GM12878 (cell line): ENCODE data around the gene TCF7. TPM values are rescaled to one million over a fixed set of nuclear protein-coding genes. Genes with fewer than 3 reads are reported as not detected.

Source experiments
- CTCF ChIP-seq, 3 experiments: IDR thresholded peaks in 2 of 3; conservative IDR thresholded peaks in 1 of 3; 2 replicates each; pipeline ENCODE4 v1.5.1; 2011; ENCODE audit warnings: low read depth in 3 of 3, low read length in 3 of 3, mild to moderate bottlenecking in 3 of 3, control low read depth in 2 of 3, moderate library complexity in 2 of 3, inconsistent platforms in 1 of 3, mixed read lengths in 1 of 3; ENCODE audit not compliant: control insufficient read depth in 2 of 3, insufficient read depth in 1 of 3; ENCODE audit errors: extremely low read depth in 1 of 3
- FOS ChIP-seq: IDR thresholded peaks from 3 replicates; pipeline ENCODE4 v1.6.1; 2011; ENCODE audit warnings: borderline replicate concordance; ENCODE audit not compliant: insufficient read length; ENCODE audit errors: extremely low read depth
- GABPA ChIP-seq: IDR thresholded peaks from 2 replicates; pipeline ENCODE4 v1.6.1; 2014; ENCODE audit warnings: antibody characterized with exemption, low read depth, mild to moderate bottlenecking, inconsistent platforms
- HDGF ChIP-seq: fragments of 450-650 bp; IDR thresholded peaks from 2 replicates; pipeline ENCODE4 v1.6.1; 2016; ENCODE audit warnings: antibody characterized with exemption
- IKZF1 ChIP-seq: fragments of 450-650 bp; conservative IDR thresholded peaks from 2 replicates; pipeline ENCODE4 v1.6.1; 2017; ENCODE audit warnings: antibody characterized with exemption, mild to moderate bottlenecking
- TARDBP ChIP-seq: IDR thresholded peaks from 2 replicates; pipeline ENCODE4 v1.6.1; 2016; ENCODE audit warnings: borderline replicate concordance
- polyA plus RNA-seq, 11 experiments: library from polyadenylated mRNA; depleted of rRNA in 4 of 11; unstranded in 6 of 11; stranded (reverse) in 5 of 11; fragments of >200 nt; fragmentation: Nextera tagmentation in 4 of 11; fragmentation: Illumina TruSeq in 1 of 11; extraction: Ambion mirVana in 4 of 11; extraction: Trizol in 1 of 11; gene quantifications; 1 replicate in 1 of 11; 2 replicates in 10 of 11; pipeline versions ENCODE4 v1.2.1 to v1.2.3, GENCODE V29; 2011 to 2016; ENCODE audit warnings: inconsistent platforms in 2 of 11, missing spikeins in 2 of 11, low read depth in 1 of 11
- total RNA-seq, 4 experiments: library from RNA; depleted of rRNA in 3 of 4; stranded (reverse); fragments of >200 nt in 3 of 4; fragmentation: Illumina TruSeq in 1 of 4; extraction: Trizol in 1 of 4; gene quantifications; 2 replicates each; pipeline versions ENCODE4 v1.2.1 to v1.2.3, GENCODE V29; 2013 to 2021
- TF ChIP-seq, protein P1 (sequence below): IDR thresholded peaks from 2 replicates; pipeline ENCODE4 v1.6.1; 2011; ENCODE audit warnings: borderline replicate concordance, low read depth, mild to moderate bottlenecking, moderate library complexity, low read length; ENCODE audit not compliant: insufficient read depth, poor library complexity, severe bottlenecking
- TF ChIP-seq, protein P2 (sequence below): fragments of 150-350 bp; IDR thresholded peaks from 2 replicates; pipeline ENCODE4 v1.6.1; 2016; ENCODE audit warnings: low read depth, low read length

TCF7 gene
- total and polyA plus RNA-seq, 10 of the 15 experiments (the other 5 are each of a cell fraction or from before 2014, with no cell fraction given): 10.0 to 60.2 (median 23.6) TPM

DNA sequence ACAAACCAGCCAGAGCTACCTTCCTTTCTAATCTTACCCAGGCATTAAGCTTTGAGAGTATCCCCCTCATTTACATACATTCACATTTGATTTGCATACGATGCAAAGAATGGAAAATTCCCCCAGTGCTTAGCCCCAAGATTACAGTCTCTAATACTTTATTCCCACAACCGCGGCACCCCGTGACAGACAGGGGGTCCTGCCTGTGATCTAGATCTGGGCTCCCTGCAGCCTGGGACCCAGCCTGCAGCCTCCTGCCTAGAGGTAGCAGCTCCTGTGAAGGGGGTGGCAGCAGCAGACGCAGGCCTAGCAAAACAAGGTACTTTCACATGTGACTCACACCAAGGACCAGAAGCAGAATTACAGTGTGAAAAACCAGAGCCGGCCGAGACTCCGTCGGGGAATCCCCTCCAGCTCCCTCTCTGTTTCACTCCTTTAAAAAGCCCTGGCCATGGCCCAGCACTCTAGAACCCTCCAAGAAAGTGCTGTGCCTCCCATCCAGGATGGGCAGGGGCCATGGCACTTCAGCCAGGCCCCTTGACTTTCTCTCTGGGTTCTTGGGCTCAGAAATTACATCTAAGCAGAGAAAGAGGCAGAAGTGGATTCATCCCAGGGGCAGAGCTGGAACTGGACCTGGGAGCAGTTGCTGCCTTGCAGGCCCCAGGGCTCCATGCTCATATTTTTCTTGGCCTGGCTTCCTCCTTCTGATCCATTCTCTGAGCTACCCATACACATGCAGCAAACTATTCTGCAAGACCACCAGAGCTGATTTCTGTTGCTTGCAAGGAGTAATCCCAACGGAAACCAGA lies 14.0 kb upstream of the TCF7 start (continued):
- TF ChIP-seq FOS: no peak
- no peak for TF ChIP-seq GABPA
- peak; percentile 44; the same call in 1 of the 2 replicates for TF ChIP-seq TARDBP
- TF ChIP-seq, protein P1, sequence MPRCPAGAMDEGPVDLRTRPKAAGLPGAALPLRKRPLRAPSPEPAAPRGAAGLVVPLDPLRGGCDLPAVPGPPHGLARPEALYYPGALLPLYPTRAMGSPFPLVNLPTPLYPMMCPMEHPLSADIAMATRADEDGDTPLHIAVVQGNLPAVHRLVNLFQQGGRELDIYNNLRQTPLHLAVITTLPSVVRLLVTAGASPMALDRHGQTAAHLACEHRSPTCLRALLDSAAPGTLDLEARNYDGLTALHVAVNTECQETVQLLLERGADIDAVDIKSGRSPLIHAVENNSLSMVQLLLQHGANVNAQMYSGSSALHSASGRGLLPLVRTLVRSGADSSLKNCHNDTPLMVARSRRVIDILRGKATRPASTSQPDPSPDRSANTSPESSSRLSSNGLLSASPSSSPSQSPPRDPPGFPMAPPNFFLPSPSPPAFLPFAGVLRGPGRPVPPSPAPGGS: peak; percentile 80
- TF ChIP-seq IKZF1: peak; percentile 87
- TF ChIP-seq, protein P2, sequence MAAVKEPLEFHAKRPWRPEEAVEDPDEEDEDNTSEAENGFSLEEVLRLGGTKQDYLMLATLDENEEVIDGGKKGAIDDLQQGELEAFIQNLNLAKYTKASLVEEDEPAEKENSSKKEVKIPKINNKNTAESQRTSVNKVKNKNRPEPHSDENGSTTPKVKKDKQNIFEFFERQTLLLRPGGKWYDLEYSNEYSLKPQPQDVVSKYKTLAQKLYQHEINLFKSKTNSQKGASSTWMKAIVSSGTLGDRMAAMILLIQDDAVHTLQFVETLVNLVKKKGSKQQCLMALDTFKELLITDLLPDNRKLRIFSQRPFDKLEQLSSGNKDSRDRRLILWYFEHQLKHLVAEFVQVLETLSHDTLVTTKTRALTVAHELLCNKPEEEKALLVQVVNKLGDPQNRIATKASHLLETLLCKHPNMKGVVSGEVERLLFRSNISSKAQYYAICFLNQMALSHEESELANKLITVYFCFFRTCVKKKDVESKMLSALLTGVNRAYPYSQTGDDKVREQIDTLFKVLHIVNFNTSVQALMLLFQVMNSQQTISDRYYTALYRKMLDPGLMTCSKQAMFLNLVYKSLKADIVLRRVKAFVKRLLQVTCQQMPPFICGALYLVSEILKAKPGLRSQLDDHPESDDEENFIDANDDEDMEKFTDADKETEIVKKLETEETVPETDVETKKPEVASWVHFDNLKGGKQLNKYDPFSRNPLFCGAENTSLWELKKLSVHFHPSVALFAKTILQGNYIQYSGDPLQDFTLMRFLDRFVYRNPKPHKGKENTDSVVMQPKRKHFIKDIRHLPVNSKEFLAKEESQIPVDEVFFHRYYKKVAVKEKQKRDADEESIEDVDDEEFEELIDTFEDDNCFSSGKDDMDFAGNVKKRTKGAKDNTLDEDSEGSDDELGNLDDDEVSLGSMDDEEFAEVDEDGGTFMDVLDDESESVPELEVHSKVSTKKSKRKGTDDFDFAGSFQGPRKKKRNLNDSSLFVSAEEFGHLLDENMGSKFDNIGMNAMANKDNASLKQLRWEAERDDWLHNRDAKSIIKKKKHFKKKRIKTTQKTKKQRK: no peak
- TF ChIP-seq CTCF (IDR thresholded peaks at IDR 0.05 in 2 of 3, conservative IDR thresholded peaks at IDR 0.05 in 1 of 3; ENCODE audit: control insufficient read depth in 2 of 3, extremely low read depth in 1 of 3, insufficient read depth in 1 of 3, low read depth in 3 of 3, low read length in 3 of 3): no peak
- TF ChIP-seq HDGF: no peak
- TF ChIP-seq, all 136 proteins: peak for 52
